PFSK-1 (cell line): ENCODE results near the gene FBXL14.

ENCODE experiments used
- FOXP2 ChIP-seq: optimal IDR thresholded peaks from 2 replicates; pipeline ENCODE3; 2011; ENCODE audit warnings: borderline replicate concordance, control low read depth, inconsistent platforms; ENCODE audit not compliant: insufficient read depth; ENCODE audit errors: extremely low read length, extremely low read depth
- POLR2AphosphoS5 ChIP-seq: IDR thresholded peaks from 2 replicates; pipeline ENCODE4 v1.6.1; 2012; ENCODE audit warnings: low read depth, mild to moderate bottlenecking, control low read depth, low read length, moderate library complexity
- REST ChIP-seq, 2 experiments: IDR thresholded peaks; 2 replicates each; pipeline versions ENCODE4 v1.6.1 to v1.8.0; 2011 to 2012; ENCODE audit warnings: low read depth in 2 of 2, low read length in 2 of 2, control low read depth in 1 of 2, inconsistent platforms in 1 of 2, mild to moderate bottlenecking in 1 of 2, moderate library complexity in 1 of 2; ENCODE audit not compliant: insufficient read depth in 1 of 2
- SIN3A ChIP-seq: IDR thresholded peaks from 2 replicates; pipeline ENCODE4 v1.6.1; 2012; ENCODE audit warnings: mild to moderate bottlenecking, low read length, moderate library complexity, borderline replicate concordance; ENCODE audit not compliant: insufficient read depth
- TAF1 ChIP-seq: IDR thresholded peaks from 2 replicates; pipeline ENCODE4 v1.6.1; 2012; ENCODE audit warnings: low read length, control low read depth, borderline replicate concordance; ENCODE audit not compliant: insufficient read depth

FBXL14 gene

DNA sequence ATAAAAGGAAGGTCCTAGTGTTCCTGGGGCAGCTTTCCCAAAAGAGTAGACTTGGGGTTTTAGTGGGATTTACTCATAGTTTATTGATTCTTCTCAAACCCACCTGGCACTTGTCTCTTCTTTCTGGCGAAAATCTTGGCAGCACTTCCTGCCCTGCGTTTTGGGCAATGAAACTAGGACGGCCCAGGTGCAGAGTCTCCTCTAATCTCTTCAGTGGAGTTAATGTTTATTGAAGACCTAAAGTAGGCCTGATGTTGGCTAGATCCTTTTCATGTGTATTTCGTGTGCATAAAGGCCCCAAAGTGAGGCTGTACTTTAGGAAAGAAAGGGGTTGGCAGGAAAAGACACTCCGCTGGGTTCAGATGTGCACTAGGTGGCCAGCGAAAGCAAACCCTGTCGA is 39.8 kb upstream of the FBXL14 start:
- TF ChIP-seq TAF1, result no peak

DNA sequence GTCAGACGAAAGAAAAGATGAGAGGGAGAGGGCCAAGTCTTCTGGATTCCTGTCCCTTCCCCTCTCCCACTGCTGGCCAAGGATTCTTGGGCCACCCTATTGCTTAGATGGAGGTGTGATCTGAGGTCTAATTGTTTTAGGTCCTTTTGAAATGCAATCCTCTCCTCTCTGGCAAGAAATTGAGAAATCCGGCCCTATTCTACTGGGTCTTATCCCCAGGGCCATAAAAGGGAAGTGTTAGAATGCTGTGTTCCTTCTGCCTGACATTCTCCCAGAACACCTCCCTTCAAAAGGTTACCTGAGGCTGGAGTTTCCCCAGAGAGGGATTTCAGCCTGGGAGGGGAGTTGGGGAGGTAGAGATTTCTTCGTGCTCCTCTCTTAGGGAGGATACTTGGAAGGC is 39.1 kb upstream of the FBXL14 start:
- TF ChIP-seq FOXP2 (no peak), REST (IDR thresholded peaks at IDR 0.05; ENCODE audit: insufficient read depth in 1 of 2, low read depth in 2 of 2, low read length in 2 of 2) (no peak), POLR2AphosphoS5 (no peak), SIN3A (no peak), TAF1 (no peak)

GRCh38 chr12:1632702-1633101 is 38.3 kb upstream of the FBXL14 start:
- TF ChIP-seq POLR2AphosphoS5 (no peak), REST (IDR thresholded peaks at IDR 0.05; ENCODE audit: insufficient read depth in 1 of 2, low read depth in 2 of 2, low read length in 2 of 2) (no peak)

GRCh38 chr12:1630827-1631591 is 36.6 kb upstream of the FBXL14 start:
- no peak for TF ChIP-seq POLR2AphosphoS5
- TF ChIP-seq REST (IDR thresholded peaks at IDR 0.05; ENCODE audit: insufficient read depth in 1 of 2, low read depth in 2 of 2, low read length in 2 of 2), result no peak
- no peak for TF ChIP-seq FOXP2
- TF ChIP-seq TAF1, result no peak

GRCh38 chr12:1630133-1630826 is 35.9 kb upstream of the FBXL14 start:
- TF ChIP-seq SIN3A (no peak), FOXP2 (no peak), REST (IDR thresholded peaks at IDR 0.05; ENCODE audit: insufficient read depth in 1 of 2, low read depth in 2 of 2, low read length in 2 of 2) (no peak), POLR2AphosphoS5 (no peak), TAF1 (no peak)
